ENCODE data around the gene IL17B.
"Not testable (repeated sequence)": the region's sequence is repeated elsewhere in the genome, so short reads cannot be mapped to it uniquely, and the experiment has no call there.

- TF ChIP-seq CTCF, POLR2A, POLR2AphosphoS5 (IDR thresholded peaks at IDR 0.05): not testable (repeated sequence)
Observed at GRCh38 chr5:149398747-149399266, 19.7 kb upstream of the IL17B start.

All from breast epithelium (tissue), 3 donors.